ENCODE data around the gene C14orf180.

Gene C14orf180

GRCh38 chr14:104561632-104562495, 17.7 kb upstream of the C14orf180 start:
- no peak for DNase-seq (ENCODE audit: low read depth in 3 of 3)

DNA sequence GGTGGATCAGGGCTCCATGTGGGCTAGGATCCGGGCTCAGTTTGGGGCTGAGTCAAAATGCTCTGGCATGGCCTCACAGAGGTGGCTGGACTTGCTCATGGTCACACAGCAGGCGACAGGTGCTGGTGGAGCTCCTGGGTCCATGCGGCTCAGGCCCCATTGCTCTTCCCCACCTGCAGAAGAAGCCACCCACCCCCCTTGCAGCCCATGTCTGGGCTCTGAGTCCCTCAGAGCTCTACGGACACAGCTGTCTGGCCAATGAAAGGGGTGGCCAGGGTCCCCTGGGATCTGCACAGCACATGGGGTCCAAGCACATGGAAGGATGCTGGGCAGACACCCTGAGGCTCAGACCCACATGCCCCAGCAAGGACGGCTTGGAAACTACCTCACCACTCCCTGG, 17.0 kb upstream of the C14orf180 start:
- no peak for DNase-seq (ENCODE audit: low read depth in 3 of 3)

DNA sequence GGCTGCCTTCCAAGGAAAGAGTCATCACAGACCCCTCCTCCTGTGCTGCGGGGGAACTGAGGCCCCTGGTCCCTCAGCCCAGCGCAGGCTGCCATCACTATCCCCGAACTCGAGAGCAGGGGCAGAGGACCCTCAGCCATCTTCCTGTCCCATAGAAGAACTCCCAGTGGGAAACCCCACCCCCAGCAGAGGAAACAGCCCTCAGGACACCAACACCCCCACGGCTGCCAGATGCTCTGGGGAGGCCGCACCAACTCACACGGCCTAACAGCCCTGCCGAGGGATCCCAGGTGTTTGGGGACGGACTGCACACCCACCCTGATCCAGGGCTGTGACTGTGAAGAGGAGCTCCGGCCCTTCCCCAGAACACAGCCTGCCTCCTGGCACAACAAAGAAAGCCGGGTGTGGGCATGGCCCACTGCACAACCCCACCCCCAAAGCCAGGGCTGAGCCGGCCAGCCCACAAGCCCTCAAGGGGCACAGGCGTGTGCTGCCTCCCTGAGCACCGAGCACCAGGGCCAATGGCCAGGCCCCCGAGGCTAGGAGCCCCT, 16.3 kb upstream of the C14orf180 start:
- DNase-seq (ENCODE audit: low read depth in 3 of 3), result no peak

DNA sequence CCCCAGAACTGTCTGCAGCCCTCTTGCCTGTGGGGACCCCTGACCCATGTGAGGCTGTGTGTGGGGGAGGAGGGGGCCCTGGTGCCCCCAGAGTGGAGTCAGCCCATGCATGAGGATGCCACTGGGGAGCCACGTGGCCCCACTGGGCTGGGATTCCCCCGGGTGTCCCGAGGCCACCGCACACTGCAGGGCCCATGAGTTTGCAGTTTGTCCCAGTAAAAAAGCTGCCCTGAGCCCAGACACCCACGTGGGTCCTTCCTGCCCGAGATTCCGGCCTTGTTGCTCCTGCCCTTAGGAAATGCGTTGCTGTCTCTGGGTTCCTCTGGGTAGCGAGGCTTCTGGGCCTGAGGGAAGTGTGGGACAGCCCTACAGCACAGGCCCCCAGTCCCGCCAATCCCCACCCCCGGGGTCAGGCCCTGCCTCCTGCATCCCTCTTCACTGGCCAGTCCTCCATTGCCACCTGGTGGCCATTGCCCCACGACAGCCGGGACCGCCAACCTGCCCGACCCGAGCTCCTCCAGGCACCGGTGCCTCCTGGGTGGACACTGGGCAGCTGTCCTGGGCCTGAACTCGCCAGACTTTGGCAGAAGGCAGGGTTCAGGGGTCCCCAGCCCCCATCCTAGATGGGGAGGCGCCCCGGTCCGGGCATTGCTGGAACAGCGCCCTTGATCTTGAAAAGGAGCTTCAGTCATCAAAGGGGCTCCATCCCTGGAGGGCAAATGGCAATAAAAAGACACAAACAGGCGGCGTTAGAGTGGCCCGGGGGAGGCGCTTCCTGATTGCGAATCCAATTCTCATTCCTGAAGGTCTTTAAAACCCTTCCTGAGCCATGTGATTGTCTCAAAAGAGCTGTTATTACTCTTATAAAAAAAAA, 15.6 kb upstream of the C14orf180 start:
- peak; percentile 37 to 54 (median 47) for DNase-seq (ENCODE audit: low read depth in 3 of 3)

- DNase-seq (ENCODE audit: low read depth in 3 of 3), result no peak
Observed at GRCh38 chr14:104564744-104565679, 14.6 kb upstream of the C14orf180 start.

DNA sequence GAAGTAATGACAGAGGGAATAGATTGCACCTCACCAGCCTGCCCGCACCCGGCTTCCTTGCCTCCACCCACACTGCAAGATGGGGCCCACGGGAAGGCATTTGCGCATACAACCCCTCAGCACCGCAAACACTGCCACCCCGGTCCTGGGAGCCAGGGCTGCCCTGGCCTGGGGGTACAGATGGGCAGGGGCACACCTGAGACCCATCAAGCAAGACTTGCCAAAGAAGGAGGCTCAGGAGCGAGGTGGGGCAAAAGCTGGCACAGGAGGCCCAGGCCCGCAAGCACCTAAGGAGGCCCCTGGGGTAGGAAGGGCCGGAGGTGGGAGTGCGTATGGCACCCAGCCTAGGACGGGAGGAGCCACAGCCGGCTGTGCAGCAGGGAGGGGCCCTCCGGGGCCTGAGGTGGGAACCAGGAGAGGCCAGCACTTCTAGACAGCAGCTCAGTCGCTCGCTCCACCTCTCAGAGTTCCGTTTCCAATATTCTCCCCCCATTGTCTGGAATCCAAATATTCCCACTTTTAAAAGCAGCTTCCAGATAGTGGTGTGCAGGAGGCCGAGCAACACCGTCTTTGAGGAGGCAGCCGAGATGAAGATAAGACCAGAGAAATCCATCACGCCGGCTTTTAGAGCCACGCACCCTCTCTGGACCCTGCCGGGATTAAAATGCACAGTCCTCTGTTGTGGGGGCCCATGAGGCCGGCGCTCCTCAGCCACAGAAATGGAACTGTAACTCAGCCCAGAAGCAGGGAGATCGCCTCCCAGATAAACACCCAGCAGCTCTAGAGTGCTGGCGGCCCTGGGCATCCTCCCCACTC, 12.2 kb upstream of the C14orf180 start:
- DNase-seq (ENCODE audit: low read depth in 3 of 3), result no peak

GRCh38 chr14:104567957-104568225, 11.7 kb upstream of the C14orf180 start:
- no peak for DNase-seq (ENCODE audit: low read depth in 3 of 3)

GRCh38 chr14:104568620-104569019, 10.9 kb upstream of the C14orf180 start:
- no peak for DNase-seq (ENCODE audit: low read depth in 3 of 3)

DNA sequence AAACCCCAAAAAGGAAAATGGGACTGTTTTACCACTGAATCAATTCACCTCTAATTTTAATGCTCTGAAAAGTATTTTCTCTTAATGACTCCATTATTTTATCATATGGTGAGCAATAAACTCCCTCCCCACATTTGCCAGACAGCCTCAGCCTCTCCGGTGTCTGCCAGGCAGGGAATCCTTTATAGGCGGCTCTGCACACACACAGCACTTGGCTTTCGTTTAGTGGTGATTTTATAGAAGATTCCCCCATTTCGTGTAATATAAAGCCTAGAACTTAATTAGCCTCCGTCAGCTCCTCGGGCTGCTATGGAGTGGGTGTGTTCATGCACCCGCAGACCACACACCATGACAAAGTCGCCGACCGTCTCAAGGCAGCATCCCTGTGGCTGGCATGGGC, 10.1 kb upstream of the C14orf180 start:
- DNase-seq (ENCODE audit: low read depth in 3 of 3), result no peak

DNA sequence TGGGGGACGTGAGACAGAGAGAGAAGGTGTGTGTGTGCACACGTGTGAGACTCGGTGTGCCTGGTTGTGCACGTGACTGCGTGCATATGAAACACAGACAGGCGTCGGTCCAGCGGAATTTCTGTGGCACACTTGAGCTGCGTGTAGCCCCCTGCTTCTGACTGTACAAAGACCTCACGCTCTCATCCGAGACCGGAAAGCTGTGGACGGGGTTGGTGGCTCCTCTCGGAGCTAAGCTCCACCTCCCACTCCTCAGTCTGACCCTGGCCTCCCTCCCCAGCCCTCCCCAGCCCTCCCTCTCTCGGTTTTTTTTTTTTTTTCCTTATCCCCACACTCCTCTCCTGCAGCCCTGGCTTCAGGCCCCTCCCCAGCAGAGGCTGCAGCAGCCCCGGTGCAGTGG, 8.3 kb upstream of the C14orf180 start:
- DNase-seq (ENCODE audit: low read depth in 3 of 3), result no peak

DNA sequence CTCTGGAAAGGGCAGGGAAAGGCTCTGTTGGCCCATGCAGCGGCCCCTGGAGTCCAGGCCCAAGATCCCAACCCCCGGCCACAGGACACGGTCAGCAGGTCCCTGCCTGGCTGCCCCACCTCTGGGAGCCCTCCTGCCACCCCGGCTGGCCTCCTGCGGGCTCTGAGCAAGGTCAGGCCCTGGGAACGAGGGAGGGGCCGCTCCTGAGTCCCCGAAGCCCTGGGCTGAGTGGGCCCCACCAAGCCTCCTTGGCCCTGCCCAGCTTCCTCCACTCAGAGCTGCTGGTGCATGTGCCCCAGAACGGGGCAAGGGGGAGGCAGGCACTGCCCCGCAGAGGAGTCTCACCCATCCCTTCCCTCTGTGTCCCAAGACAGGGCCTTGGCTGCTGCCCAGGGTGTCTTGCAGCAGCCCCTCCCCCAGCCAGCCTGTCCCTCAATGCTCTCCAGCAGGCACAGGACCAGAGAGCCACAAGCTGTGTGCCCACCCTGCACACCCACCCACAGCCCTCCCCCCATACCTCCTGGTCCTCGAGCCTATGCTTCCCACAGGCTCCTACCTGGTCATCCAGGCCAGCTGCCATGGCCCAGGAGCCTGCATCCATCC, 7.4 kb upstream of the C14orf180 start:
- DNase-seq (ENCODE audit: low read depth in 3 of 3), result no peak

GRCh38 chr14:104572668-104573067, 6.9 kb upstream of the C14orf180 start:
- DNase-seq (ENCODE audit: low read depth in 3 of 3), result no peak

DNA sequence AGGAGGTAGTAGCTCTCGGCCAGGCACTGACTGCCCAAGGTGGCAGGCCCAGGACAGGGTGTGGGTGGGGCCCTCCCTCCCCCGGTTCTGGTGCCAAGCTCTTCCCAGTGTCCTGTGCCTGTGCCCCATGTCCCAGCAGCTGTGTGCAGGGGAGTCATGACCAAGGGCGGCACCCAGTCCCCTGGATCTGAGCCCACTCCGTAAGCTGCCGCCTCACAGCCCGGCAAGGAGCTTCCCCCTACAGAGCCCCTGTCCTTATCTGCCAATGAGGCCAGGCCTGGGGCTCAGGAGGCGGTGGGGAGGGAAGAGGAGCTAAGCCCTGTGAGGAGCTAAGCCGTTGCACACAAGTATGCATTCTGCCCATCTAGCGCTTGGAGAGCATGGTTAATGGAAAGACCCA, 5.6 kb upstream of the C14orf180 start:
- no peak for DNase-seq (ENCODE audit: low read depth in 3 of 3)

- DNase-seq (ENCODE audit: low read depth in 3 of 3), result no peak
Observed at GRCh38 chr14:104574536-104574935, 5.0 kb upstream of the C14orf180 start.

DNA sequence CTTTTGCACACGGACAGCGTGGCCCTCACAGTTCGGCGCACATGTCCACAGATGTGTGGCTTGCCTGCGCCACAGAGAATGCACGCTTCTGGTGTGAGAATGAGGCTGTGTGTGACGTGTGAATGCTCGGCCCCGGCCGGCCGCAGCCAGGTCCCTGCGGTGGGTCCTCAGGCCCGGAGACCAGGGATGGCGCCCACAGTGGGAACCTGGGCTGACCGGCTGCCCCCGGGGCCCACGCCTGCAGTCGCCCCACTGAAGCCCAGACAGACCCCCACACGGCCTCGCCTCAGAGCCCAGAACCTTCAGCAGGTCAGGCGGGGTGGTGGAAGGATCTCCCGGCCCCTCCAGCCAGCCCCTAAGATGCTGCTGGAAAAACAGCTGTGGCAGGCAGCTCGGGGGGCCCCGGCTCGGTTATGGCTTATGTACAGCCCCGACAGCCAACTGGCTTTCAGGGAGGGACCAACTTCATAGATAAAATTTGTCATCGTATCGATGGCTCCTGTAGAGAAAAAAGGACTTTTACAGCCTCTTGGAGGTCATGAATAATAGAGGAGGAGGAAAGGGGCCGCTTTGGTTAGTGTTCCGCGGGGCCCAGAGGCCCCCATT, 4.5 kb upstream of the C14orf180 start:
- DNase-seq (ENCODE audit: low read depth in 3 of 3), result no peak

- no peak for DNase-seq (ENCODE audit: low read depth in 3 of 3)
Observed at GRCh38 chr14:104576232-104576969, 3.2 kb upstream of the C14orf180 start.

DNA sequence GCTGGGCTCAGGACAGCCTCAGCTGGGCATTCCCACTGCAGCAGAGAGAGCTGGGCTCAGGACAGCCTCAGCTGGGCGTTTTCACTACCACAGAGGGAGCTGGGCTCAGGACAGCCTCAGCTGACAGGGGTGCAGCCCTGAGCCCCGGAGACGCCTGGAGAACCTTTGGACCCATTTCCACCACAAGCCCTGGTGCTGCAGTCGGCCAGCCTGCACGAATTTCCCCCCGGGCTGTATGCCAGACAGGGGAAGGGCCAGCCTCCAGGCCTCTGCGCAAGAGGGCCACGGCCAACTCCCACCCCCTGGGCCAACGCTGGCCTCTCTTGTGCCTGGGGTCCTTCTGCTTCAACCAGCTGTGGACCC, 2.6 kb upstream of the C14orf180 start:
- DNase-seq (ENCODE audit: low read depth in 3 of 3), result no peak

DNA sequence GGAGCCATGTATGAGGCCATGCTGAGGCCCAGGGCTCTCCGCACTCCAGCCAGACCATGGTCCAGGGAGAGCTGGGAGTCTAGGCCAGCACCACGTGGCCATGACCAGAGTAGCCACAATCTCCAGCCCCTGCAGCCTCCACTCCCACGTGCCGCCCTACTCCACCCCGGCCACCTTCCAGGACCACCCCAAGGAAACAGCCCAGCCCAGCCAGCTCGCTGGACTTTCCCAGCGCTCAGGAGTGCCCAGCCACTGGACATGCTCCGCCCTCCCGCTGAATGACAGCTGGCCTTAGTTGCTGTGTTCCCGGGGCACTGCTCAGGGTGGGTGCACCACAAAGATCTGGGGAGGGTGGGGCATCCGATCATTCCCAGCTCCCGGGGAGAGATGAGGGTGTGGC, 2.1 kb upstream of the C14orf180 start:
- no peak for DNase-seq (ENCODE audit: low read depth in 3 of 3)

GRCh38 chr14:104577847-104578301, 1.7 kb upstream of the C14orf180 start:
- no peak for DNase-seq (ENCODE audit: low read depth in 3 of 3)

Measured in stimulated activated CD4-positive, alpha-beta T cell treated with anti-CD3 and anti-CD28 coated beads, TNF-alpha, amount 100 ng/mL, for 48 hours (primary cell).